Mesodermal cell (in vitro differentiated cells): ENCODE data around the gene SKAP1.
"Not testable (repeated sequence)": the region's sequence is repeated elsewhere in the genome, so short reads cannot be mapped to it uniquely, and the experiment has no call there.

Experiments
- H3K27ac ChIP-seq: 2 replicates; pipeline ENCODE4 v1.7.0; 2013; ENCODE audit warnings: mild to moderate bottlenecking, low read depth, low read length, moderate library complexity; ENCODE audit not compliant: severe bottlenecking
- H3K36me3 ChIP-seq: 2 replicates; pipeline ENCODE4 v1.7.1; 2013; ENCODE audit warnings: mild to moderate bottlenecking, low read length, moderate library complexity; ENCODE audit not compliant: control insufficient read depth, insufficient read depth
- H3K4me1 ChIP-seq: one replicate; pipeline ENCODE4 v1.7.1; 2013; ENCODE audit warnings: mild to moderate bottlenecking, low read length; ENCODE audit not compliant: insufficient read depth, control insufficient read depth, poor library complexity, severe bottlenecking
- H3K4me3 ChIP-seq: 2 replicates; pipeline ENCODE4 v1.7.0; 2013; ENCODE audit warnings: low read length, control low read depth, mild to moderate bottlenecking; ENCODE audit not compliant: insufficient read depth, poor library complexity, severe bottlenecking; ENCODE audit errors: extremely low read depth
- H3K9me3 ChIP-seq: 2 replicates; pipeline ENCODE4 v1.7.1; 2013; ENCODE audit warnings: mild to moderate bottlenecking, low read length, moderate library complexity; ENCODE audit not compliant: control insufficient read depth
- WGBS, 2 experiments: methylation state at CpG; one replicate each; pipeline ENCODE4 v1.1.5; 2013; ENCODE audit warnings: missing lambda C conversion rate in 2 of 2; ENCODE audit not compliant: insufficient coverage in 2 of 2; 5-methylcytosine and 5-hydroxymethylcytosine counted together

Gene SKAP1

GRCh38 chr17:48297825-48298224 lies 132.2 kb downstream of the SKAP1 start:
- H3K9me3 ChIP-seq: no peaks in the 10 kb centered on the region
- H3K4me1 ChIP-seq: peaks cover 5% of the 10 kb centered on the region
- H3K27ac ChIP-seq: no peak overlapping the region
- no peaks in the 10 kb centered on the region for H3K36me3 ChIP-seq
- H3K4me3 ChIP-seq: no peak overlapping the region
- 80 to 100% methylated on average over 1 to 2 of the region's 4 CpGs for WGBS, 2 experiments

- peaks cover 5% of the 10 kb centered on the region for H3K4me1 ChIP-seq
- WGBS, 2 experiments: 100% methylated on average over 1 of the region's 2 CpGs; no CpG with 5 or more reads in 1 of the 2 experiments
- no peak overlapping the region for H3K4me3 ChIP-seq
- H3K9me3 ChIP-seq: no peaks in the 10 kb centered on the region
- H3K27ac ChIP-seq: no peak overlapping the region
- H3K36me3 ChIP-seq: no peaks in the 10 kb centered on the region
Observed at GRCh38 chr17:48296453-48296852, 133.6 kb downstream of the SKAP1 start.

DNA sequence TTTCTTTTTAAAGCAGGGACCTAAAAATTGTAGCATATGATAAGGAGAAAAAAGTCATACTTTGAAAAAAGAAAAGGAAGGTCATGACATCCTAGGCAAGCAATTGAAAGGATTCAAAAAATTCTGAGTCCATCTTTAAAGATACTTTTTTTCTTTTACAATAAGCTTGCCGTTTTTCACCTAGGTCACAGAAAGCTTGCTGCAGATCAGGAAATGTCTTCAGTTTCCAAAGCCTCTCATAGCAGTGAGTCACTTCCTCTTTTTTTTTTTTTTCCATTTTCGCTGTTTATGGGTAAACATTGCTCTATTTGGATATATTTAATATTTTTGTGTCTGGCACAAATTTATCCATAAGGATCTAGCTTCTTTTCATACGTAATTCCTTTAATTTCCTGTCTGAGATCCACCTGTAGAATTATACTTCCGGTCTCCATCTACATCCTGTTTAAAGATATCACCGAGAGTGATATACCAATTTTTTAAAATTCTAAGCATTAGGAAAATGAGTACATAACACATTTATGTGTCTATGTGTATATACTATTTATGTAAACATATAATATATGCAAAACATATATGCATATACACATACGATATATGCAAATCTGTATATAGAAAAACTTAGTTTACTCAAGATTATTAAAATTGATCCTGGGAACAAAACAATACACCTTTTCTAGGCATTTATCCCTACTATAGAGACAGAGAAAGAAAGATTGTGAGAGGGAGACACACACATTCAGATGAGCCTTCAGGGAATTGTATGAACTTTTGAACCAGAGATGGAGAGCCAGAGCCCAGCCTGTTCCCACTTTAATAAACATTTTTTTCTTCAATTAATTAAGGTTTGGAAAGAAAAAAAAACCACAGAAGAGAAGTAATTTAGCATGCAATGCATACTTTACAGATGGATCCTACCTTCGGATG lies 134.4 kb downstream of the SKAP1 start:
- H3K4me3 ChIP-seq: no peak overlapping the region
- no peaks in the 10 kb centered on the region for H3K36me3 ChIP-seq
- H3K4me1 ChIP-seq: peaks cover 5% of the 10 kb centered on the region
- no peaks in the 10 kb centered on the region for H3K9me3 ChIP-seq
- H3K27ac ChIP-seq: no peak overlapping the region
- 60 to 86% methylated on average over 1 of the region's 7 CpGs for WGBS, 2 experiments

DNA sequence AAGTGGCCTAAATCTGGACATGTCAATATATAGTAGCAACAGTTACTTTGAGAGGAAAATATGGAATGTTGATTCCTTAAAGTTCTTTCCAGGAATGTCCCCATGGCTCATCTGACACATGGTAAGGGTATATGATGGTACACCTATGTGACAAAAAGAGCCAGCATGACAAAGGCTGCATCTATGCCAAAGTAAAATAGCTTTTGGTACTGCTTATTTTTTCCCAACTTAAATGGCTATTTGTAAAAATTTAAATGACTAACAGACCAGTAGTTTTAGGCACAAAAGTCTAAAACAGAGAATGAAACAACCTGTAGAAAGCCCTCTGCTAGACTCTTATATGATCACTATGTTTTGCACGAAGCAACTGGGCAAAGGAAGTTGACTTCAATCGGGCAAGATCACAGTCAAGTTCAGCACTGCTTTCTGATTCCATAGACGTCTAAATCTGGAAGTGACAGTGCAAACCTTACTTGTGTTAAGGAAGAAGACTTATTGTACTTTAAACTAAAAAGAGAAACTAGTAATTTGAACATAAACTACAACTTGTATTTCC lies 135.1 kb downstream of the SKAP1 start:
- Histone ChIP-seq H3K4me3 (no peak overlapping the region), H3K27ac (no peak overlapping the region), H3K4me1 (peaks cover 5% of the 10 kb centered on the region), H3K36me3 (no peaks in the 10 kb centered on the region), H3K9me3 (no peaks in the 10 kb centered on the region)
- 90 to 100% methylated on average over 1 to 2 of the region's 3 CpGs for WGBS, 2 experiments

DNA sequence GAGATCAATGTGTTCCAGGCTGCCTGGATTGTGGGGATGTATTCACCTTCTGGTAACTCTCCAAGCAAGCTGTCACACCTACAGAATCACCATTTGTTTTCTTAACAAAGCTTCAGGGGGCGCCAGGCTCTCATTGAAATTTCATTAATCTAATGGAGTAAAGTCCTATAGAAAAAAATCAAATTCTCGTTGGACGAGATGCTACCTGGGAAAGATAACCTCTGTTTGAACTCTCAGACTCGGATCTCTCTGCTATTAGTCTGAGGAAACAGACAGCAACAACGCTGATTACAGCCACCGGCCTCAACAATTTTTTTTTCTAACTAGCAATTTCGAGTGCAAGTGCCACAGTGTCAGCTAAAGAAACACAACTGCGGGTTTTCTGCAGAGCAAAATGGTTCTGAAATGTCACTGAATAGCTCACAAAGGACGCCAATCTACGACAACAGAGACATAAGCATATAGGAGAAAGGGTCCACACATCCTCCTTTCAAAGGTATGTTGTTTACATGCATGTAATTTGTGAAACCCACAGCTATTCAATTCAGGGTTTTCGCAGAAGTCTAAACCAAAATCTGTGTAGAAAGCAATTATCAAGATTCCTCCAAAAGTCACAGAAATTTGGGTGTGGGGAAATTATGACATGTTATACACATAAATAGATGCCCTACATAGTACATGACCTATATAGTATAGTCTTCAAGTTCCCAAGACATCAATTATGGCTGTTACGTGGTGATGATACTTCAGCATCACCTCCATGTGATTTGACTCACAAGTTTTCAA lies 135.8 kb downstream of the SKAP1 start:
- no peak overlapping the region for H3K27ac ChIP-seq
- H3K4me3 ChIP-seq: no peak overlapping the region
- no peaks in the 10 kb centered on the region for H3K36me3 ChIP-seq
- H3K9me3 ChIP-seq: no peaks in the 10 kb centered on the region
- peaks cover 5% of the 10 kb centered on the region for H3K4me1 ChIP-seq
- 81% methylated on average over 8 to 9 of the region's 12 CpGs for WGBS, 2 experiments

DNA sequence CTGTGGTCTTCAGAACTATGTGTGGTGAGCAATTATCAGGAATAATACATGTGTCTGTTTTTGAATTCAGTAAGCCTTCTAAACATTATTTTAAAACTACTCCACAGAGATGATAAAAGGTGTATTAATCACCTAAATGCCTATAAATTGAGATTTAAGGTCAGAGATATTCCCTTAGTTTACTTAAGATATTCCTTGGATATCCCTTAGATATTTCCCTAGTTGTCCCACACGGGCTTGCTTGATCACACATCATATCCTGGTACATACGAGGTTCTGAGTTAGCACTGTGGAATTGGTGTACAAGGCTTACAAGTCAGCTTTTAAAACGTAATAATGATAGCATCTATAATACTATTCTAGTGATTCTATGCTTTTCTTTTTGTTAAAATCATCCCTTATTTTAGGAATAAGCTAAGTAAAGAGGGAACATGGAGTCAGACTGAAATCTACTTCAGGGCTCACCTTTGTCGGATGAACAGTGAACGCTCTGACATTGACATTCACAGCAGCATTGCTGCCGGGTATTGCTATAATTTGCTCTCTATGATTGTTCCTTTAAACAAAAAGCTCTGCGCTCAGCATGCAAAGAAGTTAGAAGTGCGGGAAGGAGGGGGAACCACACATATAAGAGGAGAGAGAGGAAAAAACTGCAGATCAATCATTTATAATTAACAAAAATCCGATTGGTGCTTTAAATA lies 136.5 kb downstream of the SKAP1 start:
- Histone ChIP-seq H3K36me3 (no peaks in the 10 kb centered on the region), H3K9me3 (no peaks in the 10 kb centered on the region), H3K4me1 (peaks cover 5% of the 10 kb centered on the region), H3K27ac (no peak overlapping the region), H3K4me3 (no peak overlapping the region)
- 100% methylated on average over 2 of the region's 9 CpGs for WGBS, 2 experiments

GRCh38 chr17:48290378-48290777 lies 139.6 kb downstream of the SKAP1 start:
- H3K9me3 ChIP-seq: no peaks in the 10 kb centered on the region
- WGBS, 2 experiments: 56% methylated on average over 2 of the region's 2 CpGs; no CpG with 5 or more reads in 1 of the 2 experiments
- H3K36me3 ChIP-seq: no peaks in the 10 kb centered on the region
- no peak overlapping the region for H3K27ac ChIP-seq
- H3K4me3 ChIP-seq: no peak overlapping the region
- peaks cover 5% of the 10 kb centered on the region for H3K4me1 ChIP-seq

DNA sequence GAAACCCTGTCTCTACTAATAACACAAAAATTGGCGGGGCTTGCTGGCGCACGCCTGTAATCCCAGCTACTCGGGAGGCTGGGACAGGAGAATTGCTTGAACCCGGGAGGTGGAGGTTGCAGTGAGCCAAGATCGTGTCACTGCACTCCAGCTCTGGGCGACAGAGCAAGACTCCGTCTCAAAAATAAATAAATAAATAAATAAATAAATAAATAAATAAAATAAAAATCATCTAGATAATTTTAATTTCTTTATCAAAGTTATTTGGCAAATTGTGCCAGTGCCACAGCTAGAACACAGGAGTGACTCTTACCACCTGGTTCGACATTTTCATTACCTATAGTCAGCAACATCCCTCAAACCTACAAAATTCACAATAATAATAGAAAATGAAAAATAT lies 143.1 kb downstream of the SKAP1 start:
- not testable (repeated sequence) for H3K27ac ChIP-seq, H3K36me3 ChIP-seq, H3K4me1 ChIP-seq, H3K4me3 ChIP-seq, H3K9me3 ChIP-seq
- 77 to 96% methylated on average over 4 of the region's 9 CpGs for WGBS, 2 experiments

- no peaks in the 10 kb centered on the region for H3K9me3 ChIP-seq
- H3K27ac ChIP-seq: no peak overlapping the region
- no peaks in the 10 kb centered on the region for H3K4me1 ChIP-seq
- no peak overlapping the region for H3K4me3 ChIP-seq
- H3K36me3 ChIP-seq: no peaks in the 10 kb centered on the region
Observed at GRCh38 chr17:48285614-48286013, 144.4 kb downstream of the SKAP1 start.

- no CpG with 5 or more reads among the region's 1 CpG for WGBS, 2 experiments
- Histone ChIP-seq H3K36me3 (no peaks in the 10 kb centered on the region), H3K27ac (no peak overlapping the region), H3K9me3 (no peaks in the 10 kb centered on the region), H3K4me1 (no peaks in the 10 kb centered on the region), H3K4me3 (no peak overlapping the region)
Observed at GRCh38 chr17:48283907-48284306, 146.1 kb downstream of the SKAP1 start.
